Stimulated activated CD4-positive, alpha-beta T cell treated with anti-CD3 and anti-CD28 coated beads, TNF-alpha, amount 100 ng/mL, for 1 hour (primary cell): Measurements from ENCODE around the gene MC1R.

Source experiments
- DNase-seq, 3 donors: peaks; one replicate each; pipeline ENCODE4 v3.0.0-alpha.2; 2020; ENCODE audit warnings: low read depth in 3 of 3, low spot score in 1 of 3

Gene MC1R

DNA sequence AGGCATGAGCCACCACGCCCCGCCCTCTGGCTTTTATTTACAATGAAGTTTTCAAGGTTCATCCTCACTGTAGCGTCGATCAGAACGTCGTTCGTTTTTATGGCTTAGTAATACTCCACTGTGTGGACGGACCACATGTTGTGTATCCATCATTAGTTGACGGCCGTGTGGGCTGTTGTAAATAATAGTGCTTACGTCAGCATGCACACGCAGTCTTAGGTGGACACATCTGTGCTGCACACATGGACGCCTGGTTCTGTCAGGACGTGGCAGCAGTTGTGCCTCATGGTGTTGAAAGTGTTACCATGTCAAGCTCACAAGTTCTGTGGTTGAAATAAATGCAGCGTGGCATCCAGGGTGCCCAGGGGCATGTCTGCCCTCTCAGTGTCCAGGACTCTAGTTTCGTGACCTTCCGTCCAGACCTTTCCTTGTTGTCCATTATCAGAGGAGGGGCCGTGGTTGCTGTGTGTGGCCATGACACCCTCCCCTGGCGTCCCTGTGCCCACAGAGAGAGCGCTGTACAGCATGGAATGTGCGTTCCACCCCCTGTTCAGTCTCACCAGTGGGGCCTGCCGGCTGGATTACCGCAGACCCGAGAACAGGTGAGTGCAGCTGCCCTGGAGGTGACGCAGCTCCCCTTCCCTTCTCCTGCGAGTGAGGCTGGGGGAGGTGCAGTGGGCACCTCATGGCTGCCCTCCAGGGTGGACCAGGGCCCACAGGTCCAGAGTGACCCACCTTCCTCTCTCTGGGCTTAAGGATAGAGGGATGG is 23.0 kb upstream of the MC1R start:
- DNase-seq, result no peak

DNA sequence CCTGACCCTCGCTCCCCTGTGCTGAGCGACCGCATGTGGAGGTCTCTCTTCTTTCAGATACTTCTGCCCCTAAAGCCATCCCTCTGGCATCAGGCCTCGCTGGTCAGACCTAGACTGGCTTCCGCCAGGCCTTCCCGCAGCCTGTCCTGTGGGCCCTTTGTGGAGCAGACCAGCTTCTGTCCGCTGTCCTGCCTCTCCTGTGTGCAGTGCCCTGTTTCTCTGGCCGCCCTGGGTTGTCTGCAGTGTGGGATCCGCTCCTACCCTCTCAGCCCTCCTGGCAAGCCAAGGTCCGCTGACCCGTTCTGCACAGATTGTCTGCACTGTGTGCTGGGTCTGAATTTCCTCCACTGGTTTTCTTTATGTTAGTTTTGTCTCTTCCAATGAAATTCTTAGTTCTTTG is 21.5 kb upstream of the MC1R start:
- DNase-seq, result no peak

DNA sequence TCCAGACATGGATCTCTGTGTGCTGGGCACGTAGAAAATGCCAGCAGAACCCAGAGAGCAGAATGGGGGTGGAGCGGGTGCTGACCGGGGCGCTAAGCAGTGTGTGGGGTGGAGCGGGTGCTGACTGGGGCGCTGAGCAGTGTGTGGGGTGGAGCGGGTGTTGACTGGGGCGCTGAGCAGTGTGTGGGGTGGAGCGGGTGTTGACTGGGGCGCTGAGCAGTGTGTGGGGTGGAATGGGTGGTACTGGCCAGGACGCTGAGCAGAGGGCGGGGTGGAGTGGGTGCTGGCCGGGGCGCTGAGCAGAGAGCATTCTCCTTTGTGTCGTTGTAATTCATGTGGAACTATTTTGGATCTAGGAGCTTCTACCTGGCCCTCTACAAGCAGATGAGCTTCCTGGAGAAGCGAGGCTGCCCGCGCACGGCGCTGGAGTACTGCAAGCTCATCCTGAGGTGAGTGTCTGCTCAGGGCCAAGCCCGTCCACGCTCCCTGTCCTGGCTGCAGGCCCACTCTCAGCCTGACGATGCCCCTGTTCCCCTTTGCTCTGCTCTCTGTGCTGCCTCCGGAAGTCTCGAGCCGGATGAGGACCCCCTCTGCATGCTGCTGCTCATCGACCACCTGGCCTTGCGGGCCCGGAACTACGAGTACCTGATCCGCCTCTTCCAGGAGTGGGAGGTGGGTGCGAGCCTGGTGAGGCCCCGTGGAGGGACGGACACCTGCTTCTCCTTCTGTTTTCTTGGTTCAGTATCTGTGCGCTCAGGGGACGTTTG is 20.3 kb upstream of the MC1R start:
- DNase-seq, result no peak

DNA sequence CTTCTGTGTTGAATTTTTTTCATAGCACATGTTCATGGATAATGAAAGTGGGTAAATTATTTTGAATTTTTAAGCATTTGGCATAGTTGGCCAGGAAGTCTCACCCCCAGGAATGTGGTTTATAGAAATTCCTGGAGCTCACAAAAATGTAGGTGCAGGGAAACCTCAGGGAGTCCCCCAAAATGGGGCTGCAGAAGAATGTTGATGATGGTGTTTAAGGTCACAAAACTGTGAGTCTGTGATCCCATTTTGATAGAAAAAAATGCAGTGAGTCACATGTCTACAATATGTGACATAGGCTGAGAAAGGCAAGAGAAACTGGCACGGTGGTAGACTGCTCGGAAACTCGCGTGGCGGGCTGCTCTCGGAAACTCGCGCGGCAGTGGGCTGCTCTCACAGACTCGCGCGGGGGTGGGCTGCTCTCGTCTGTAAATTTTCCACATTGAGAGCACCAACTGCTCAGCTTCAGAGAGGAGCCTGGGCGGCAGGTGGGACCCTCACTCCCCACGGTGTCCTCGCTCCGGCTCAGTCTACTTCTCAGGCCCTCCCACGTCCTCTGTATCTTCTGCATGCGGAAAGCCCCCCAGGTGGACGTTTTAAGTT is 18.7 kb upstream of the MC1R start:
- no peak for DNase-seq

DNA sequence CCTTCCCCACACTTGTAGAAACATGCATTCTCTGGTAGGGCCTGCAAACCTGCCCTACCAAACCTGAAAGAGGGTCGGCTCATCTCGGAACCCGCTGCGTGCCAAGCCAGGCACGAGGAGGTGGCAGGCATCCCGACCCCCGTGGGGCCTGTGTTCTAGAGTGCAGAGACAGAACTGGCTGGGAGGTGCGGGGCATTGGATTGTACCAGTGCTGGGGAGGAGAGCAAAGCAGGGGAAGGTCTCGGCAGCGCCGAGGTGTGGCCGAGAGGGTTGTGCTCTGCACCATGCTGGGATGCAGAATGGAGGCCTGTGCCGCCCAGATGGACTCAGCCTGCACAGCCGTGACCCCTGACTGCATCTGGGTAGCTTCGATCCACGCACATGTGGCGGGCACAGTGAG is 17.8 kb upstream of the MC1R start:
- DNase-seq, result no peak

DNA sequence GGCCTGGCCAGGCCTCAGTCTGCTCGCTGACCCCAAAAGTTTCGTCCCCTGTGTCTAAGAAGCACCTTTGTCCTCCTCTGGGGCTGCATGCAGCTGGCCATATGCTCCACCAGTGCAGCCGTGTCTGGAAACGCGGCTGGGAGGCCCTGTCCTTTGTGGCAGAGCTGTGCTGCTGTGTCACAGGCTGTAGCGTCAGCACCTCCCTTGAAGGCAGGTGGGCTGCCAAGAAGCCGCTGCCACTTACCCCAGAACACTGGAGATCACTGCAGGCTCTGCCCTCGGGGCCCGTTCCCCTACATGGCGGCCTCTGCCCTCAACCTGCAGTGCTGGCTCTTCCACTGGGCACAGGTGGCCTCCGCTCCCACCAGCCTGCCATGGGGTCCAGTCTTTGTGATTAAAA is 15.7 kb upstream of the MC1R start:
- no peak for DNase-seq

DNA sequence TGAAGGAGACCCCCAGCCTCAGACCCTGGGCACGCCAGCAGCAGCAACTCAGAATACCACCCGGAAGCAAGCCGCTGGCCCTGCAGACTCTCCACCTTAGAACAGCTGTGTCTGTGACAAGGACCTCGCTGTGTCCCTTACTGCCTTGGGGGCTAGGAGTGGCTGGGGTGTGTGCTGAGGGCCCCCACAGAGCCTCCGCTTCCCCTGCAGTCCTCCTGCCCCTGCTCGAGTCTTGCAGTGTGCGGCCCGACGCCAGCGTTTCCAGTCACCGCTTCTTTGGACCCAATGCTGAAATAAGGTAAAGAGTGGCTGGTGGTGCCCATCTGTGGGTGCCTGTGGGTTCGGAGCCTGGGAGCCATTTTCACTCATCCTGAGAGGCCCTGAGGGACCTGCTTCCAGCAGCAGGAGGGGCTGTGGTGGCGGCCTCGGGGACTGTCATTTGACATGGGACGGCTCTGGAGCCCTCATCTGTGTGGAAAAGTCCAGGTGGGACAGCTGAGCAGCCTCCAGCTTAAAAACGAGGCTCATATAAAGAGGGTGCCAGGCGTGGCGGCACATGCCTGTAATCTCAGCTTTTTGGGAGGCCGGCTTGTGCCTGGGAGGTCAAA is 14.7 kb upstream of the MC1R start:
- DNase-seq, result no peak

DNA sequence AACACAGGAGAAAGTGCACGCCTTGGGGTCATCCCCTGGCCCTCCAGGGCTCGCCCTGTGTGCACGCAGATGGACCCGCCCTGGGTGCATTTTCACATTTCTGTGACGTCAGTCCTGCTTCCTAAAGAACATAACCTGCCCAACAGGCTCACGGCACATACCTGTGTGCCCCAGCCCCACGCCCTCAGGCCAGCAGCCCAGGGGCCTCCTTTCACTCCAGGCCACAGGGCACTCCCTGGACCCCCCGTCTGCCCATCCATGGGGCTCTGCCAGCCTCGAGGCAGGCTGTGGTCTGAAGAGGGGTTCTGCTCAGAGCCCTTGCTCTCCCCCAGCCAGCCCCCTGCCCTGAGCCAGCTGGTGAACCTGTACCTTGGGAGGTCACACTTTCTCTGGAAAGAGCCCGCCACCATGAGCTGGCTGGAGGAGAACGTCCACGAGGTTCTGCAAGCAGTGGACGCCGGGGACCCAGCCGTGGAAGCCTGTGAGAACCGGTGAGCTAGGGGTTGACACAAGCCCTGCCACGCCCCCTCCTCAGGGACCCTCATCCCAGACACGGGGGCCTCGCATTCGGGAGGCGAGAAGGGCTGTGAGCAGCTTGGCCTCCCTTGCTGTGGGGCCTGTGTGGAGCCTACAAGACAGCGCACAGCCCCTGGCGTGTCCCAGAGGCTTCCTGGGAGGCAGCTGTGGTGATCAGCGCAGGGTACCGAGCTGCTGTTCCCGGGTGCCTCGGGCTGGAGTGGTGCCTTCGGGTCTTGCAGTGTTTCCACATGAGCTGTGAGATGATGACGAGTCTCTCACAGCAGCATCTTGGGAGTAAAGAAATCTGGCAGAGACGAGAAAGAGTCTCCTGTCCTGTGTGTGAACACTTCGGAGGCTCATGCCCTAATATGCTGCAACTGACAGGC is 13.8 kb upstream of the MC1R start:
- DNase-seq, result no peak

DNA sequence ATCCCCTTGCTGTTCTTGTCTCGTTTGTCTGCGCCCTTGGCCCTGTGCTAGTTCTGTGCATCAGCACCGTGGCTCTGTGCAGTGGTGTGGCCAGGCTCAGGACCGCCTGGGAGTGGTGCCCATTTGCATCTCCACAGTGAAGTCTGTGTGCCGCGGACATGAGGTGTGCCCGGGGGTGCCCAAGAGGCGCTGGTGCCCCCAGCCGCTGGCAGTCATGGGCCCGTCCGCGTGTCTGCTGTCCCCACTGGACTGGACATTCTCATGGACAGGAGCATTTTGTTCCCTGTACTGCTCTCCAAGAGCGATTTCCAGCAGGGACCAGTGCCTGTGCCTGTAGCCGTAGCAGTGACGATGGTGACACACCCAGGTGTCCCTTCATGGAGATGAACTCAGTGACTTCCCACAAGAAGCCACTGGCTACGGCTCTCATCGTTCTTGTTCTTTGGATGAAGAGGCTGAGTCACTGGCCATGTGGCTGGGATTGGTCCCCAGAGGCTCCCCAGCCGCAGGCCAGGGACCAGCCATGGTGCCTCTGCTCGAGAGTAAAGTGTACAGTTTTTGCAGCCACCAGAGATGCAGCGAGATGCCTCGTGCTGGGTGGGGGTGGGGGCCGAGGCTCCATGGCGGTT is 13.0 kb upstream of the MC1R start:
- DNase-seq, result no peak

DNA sequence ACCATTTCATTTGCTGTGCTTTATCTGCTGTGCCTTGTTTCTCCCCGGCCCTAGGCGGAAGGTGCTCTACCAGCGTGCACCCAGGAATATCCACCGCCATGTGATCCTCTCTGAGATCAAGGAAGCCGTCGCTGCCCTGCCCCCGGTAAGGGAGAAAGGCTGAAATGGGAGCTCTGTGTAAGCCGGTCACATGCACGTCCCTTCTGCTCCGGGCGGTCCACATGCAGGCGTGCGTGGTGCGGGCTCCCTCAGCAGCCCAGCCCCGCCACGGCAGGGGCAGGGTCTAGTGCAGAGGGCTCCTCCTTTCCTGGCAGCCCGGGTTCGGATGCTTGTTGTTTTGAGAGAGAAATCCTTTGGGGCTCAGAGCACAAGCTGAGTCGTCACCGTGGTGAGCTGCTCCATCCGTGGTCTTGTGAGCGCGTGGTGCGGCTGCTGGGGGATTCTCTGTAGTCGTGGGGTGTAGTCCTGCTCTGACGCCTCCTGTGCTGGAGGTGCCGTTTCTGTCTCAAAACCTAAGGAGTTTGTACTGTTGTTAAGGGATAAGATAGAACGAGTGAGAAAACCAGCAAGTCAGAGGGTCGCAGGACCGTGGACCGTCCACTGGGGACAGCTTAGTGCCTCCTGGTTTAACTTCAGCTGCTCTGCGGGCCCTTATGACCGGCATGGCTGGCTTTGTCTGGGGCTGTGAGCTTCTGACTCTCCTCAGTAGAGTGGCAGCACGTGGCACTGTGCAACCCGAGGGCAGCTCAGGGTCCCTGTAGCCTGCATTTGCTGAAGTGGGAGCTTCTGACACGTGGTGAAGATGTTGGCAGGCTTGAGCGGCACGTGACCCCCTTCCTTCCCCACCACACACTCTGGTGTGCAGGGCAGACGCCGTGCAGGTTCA is 12.3 kb upstream of the MC1R start:
- no peak for DNase-seq

DNA sequence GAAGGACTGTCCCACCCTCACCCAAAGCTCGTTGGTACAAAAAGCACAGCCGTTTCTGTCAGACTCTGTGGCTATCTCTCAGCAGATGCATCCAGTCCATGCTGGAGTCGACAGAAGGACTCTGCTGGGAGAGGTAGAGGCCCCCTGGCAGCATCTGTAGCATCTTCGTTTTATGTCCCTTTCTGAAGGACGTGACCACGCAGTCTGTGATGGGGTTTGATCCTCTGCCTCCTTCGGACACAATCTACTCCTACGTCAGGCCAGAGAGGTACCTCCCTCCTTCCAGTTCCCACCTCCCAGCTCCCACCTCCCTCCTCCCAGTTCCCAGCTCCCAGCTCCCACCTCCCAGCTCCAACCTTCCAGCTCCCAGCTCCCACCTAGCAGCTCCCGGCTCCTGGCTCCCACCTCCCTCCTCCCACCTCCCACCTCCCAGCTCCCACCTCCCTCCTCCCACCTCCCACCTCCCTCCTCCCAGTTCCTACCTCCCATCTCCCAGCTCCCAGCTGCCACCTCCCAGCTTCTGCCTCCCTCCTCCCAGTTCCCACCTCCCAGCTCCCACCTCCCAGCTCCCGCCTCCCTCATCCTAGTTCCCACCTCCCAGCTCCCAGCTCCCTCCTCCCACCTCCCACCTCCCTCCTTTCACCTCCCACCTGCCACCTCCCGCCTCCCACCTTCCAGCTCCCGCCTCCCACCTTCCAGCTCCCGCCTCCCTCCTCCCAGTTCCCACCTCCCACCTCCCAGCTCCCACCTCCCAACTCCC is 11.4 kb upstream of the MC1R start:
- DNase-seq, result no peak

DNA sequence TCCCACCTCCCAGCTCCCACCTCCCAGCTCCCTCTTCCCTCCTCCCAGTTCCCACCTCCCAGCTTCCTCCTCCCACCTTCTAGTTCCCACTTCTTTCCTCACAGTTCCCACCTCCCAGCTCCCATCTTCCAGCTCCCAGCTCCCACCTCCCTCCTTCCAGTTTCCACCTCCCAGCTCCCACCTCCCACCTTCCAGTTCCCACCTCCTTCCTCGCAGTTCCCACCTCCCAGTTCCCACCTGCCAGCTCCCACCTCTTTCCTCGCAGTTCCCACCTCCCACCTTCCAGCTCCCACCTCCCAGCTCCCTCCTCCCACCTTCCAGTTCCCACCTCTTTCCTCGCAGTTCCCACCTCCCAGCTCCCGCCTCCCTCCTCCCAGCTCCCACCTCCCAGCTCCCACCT is 10.4 kb upstream of the MC1R start:
- DNase-seq, result no peak

DNA sequence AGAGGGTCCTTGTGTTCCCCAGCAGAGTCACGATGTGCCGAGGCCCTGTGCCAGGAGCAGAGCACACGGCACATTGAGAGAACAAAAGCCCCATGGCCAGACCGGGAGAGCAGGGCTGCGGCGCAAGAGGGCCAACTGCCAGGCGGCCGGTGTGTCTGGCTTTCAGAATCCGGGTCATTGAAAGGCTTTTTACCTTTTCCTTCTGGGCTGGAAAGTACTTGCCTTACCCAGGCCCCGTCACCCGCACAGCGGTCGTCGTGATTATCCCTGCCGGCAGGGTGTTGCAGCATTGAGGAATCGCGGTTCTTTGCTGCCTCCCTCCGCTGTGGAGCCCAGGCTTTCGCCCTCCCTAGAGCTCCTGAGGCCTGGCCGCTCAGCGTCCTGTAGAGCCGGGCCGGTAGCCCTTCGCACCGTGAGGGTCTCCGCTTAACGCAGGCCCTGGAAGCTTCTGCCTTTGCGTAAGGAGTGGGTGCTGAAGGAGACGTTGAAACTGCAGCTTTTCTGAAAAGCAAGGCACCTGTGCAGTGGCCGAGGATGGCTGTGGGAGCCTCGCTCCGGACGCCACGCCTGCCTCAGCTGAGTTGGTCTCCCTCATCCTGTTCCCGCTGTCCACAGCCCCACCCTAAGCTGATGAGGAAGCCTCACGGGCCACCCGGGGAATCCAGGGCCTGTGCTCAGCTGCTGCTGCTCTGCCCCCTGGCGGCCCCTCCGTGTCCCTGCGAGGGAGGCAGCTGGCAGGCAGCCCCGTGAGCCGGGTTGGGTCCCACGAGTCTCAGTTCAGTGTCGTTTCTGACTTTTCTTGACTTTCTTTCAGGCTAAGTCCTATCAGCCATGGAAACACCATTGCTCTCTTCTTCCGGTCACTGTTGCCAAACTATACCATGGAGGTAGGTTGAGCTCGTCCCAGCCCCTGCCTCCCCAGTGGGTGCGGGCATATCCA is 8.6 kb upstream of the MC1R start:
- DNase-seq, result peak in 2 of 3 donors; percentile 32 to 57

DNA sequence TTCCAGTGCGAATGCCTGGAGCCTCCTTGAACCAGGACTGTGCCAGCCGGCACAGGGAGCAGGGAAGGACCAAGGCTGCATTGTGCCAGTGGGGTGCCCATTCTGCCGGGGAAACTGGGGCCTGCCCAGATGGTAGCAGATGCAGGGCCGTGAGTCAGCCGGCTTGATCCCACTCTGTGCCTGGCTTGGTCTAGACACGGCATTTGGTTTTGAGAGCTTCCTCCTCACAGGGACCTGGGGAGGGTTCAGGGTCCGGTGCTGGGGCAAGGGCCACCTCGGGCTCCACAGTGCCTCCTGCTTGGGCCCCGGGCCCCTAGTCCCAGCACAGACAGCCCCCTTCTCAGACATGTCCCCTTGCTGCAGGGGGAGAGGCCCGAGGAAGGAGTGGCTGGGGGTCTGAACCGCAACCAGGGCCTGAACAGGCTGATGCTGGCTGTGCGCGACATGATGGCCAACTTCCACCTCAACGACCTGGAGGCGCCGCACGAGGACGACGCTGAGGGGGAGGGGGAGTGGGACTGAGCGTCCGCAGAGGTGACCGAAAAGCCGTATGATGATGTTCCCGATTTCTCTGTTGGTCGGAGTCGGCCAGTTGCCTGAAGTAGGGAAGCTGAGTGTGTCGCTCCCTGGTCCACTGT is 7.8 kb upstream of the MC1R start:
- no peak for DNase-seq

DNA sequence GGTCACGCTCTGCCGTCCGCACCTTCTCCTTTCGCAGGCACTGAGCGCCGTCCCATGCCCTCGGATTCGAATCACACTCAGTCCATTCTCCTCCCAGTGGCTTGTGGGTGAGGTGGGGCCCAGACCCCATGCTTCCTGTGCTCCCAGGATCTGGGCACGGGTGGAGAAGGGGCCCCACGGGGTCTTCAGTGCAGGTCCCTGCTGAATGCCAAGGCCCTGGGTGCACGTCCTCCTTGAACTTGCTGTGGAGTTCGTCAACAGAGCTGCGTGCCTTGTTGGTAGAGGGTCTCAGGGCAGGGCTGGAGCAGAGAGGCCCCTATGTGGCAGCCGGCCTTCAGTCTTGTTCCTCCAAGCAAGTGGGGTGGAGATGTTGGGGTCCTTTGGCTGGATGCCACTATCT is 7.3 kb upstream of the MC1R start:
- no peak for DNase-seq

DNA sequence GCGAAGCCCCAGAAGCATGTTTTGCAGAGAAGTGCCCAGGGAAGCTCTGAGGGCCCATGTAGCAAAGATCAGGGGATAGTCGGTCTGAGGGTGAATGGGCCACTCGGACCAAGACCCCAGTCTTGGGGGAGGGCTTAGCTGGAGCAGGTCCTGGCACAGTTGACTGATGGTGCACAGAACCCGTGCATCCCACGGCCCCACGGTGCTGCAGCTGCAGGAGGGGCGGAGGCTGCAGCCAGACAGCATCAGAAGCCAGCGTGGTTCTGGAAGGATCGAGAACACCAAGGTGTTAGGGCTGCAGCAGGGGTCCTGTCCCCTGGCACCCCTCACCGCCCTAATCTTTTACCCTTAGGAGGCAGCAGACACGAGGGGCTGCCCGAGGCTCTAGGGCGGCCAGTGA is 6.5 kb upstream of the MC1R start:
- DNase-seq, result no peak

DNA sequence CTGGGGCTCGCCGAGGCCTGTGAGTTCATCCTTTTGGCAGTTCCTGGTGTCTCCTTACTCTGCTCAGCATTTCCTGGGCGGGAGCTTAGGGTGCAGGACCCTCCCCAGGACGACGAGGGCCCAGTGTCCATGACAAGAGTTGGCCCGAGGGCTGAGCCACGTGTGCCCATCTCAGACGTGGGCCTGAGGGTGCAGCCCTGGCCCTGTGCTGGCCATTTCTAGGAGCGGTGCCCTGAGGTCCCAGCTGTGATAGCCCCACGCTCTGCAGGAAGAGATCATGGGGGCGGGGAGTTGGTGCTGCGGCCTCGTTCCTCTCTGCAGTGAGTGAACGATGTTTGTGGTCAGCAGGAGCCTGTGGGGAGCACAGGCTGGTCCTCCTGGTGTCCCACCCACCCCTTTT is 6.0 kb upstream of the MC1R start:
- DNase-seq, result no peak
